HCT116 (cell line): ENCODE results near the gene KCNC3. TPM values are rescaled to one million over a fixed set of nuclear protein-coding genes. Genes with fewer than 3 reads are reported as not detected.

Source experiments
- ATAC-seq: fragments of 200-7000 bp; cut with Tn5 transposase; 2 replicates; pipeline ENCODE4 v1.9.1; 2020; ENCODE audit warnings: mild to moderate bottlenecking, moderate library complexity
- BruUV-seq: library from RNA; stranded (reverse); fragments of 400-500 nt; replicated peaks from 2 replicates; lab custom pipeline; 2021; lab: Mats Ljungman, UMichigan
- CTCF ChIA-PET: fragments of 300-600 bp; sonication (Branson Sonifier 250); formaldehyde crosslinking; loops from one replicate; lab custom pipeline; 2021; ENCODE audit warnings: antibody characterized with exemption; lab: Charles Lee
- POLR2A ChIA-PET: fragments of 300-600, 350-600 bp; sonication (Branson Sonifier 250); formaldehyde crosslinking; loops from one replicate; lab custom pipeline; 2021; ENCODE audit warnings: antibody characterized with exemption; lab: Charles Lee
- RAD21 ChIA-PET, 2 experiments: fragments of 300-600 bp; sonication (Branson Sonifier 250); formaldehyde crosslinking; loops; one replicate each; lab custom pipeline; 2023; ENCODE audit warnings: low total read pairs in 2 of 2; ENCODE audit not compliant: uncharacterized antibody in 2 of 2, unreplicated experiment in 2 of 2, low non-redundant PET in 1 of 2; lab: Charles Lee
- DNase-seq: peaks from one replicate; pipeline ENCODE4 v3.0.0-alpha.2; 2010; ENCODE audit warnings: low read depth, low spot score
- H2AFZ ChIP-seq: fragments of 200-600 bp; shearing (Covaris generic), sonication (generic); 2 replicates; pipeline ENCODE4 v1.6.1; 2017; ENCODE audit warnings: low read depth, mixed run types, mixed read lengths, antibody characterized with exemption, low read length; ENCODE audit not compliant: poor library complexity, severe bottlenecking
- H3K27ac ChIP-seq: 2 replicates; pipeline ENCODE4 v1.5.1; 2012; ENCODE audit warnings: low read depth, low read length
- H3K27me3 ChIP-seq: fragments of 200-600 bp; sonication (generic); 2 replicates; pipeline ENCODE4 v1.6.1; 2016; ENCODE audit warnings: mixed run types, low read length, mixed read lengths; ENCODE audit not compliant: insufficient read depth
- H3K36me3 ChIP-seq, 2 experiments: fragments of 200-500 bp in 1 of 2; fragments of 200-600 bp in 1 of 2; sonication (Bioruptor generic) in 1 of 2; sonication (generic) in 1 of 2; 2 replicates each; pipeline versions ENCODE4 v1.5.1 to v1.6.1; 2014 to 2016; ENCODE audit warnings: low read length in 2 of 2, inconsistent platforms in 1 of 2, mixed read lengths in 1 of 2, mixed run types in 1 of 2; ENCODE audit not compliant: insufficient read depth in 2 of 2, control insufficient read depth in 1 of 2
- H3K4me1 ChIP-seq, 2 experiments: fragments of 200-600 bp in 1 of 2; sonication (generic) in 1 of 2; 2 replicates each; pipeline versions ENCODE4 v1.5.1 to v1.6.1; 2012 to 2017; ENCODE audit warnings: low read length in 2 of 2, inconsistent platforms in 1 of 2, mild to moderate bottlenecking in 1 of 2, mixed read lengths in 1 of 2, mixed run types in 1 of 2, moderate library complexity in 1 of 2; ENCODE audit not compliant: insufficient read depth in 2 of 2, control insufficient read depth in 1 of 2
- H3K4me2 ChIP-seq: fragments of 200-600 bp; sonication (generic); 2 replicates; pipeline ENCODE4 v1.6.1; 2017; ENCODE audit warnings: mixed run types, low read length, mixed read lengths
- H3K4me3 ChIP-seq, 2 experiments: fragments of 200-600 bp in 1 of 2; sonication (generic) in 1 of 2; replicated peaks in 1 of 2; 2 replicates each; pipeline ENCODE4 v1.5.1; 2011 to 2016; ENCODE audit warnings: low read length in 2 of 2, control low read depth in 1 of 2, low read depth in 1 of 2, mild to moderate bottlenecking in 1 of 2, mixed read lengths in 1 of 2, mixed run types in 1 of 2
- H3K79me2 ChIP-seq: fragments of 200-600 bp; sonication (generic); 2 replicates; pipeline ENCODE4 v1.6.1; 2017; ENCODE audit warnings: mild to moderate bottlenecking, mixed run types, low read length, moderate library complexity, mixed read lengths; ENCODE audit not compliant: insufficient read depth
- H3K9ac ChIP-seq: fragments of 200-600 bp; sonication (generic); 2 replicates; pipeline ENCODE4 v1.6.1; 2016; ENCODE audit warnings: low read length, mixed read lengths
- H3K9me2 ChIP-seq: fragments of 200-600 bp; sonication (generic), shearing (Covaris generic); 2 replicates; pipeline ENCODE4 v1.6.1; 2017; ENCODE audit warnings: mixed run types, mild to moderate bottlenecking, moderate library complexity; ENCODE audit not compliant: insufficient read depth
- H3K9me3 ChIP-seq, 2 experiments: fragments of 200-500 bp in 1 of 2; fragments of 200-600 bp in 1 of 2; sonication (Bioruptor generic) in 1 of 2; sonication (generic) in 1 of 2; 2 replicates each; pipeline ENCODE4 v1.6.1; 2014 to 2017; ENCODE audit warnings: low read length in 2 of 2, mixed read lengths in 2 of 2, inconsistent platforms in 1 of 2, low read depth in 1 of 2, mild to moderate bottlenecking in 1 of 2, mixed run types in 1 of 2, moderate library complexity in 1 of 2; ENCODE audit not compliant: control insufficient read depth in 1 of 2, insufficient read depth in 1 of 2
- H4K20me1 ChIP-seq: fragments of 200-600 bp; sonication (generic), shearing (Covaris generic); 2 replicates; pipeline ENCODE4 v1.6.1; 2017; ENCODE audit warnings: mixed run types, mild to moderate bottlenecking, moderate library complexity; ENCODE audit not compliant: insufficient read depth
- CBX3 ChIP-seq: IDR thresholded peaks from 2 replicates; pipeline ENCODE4 v1.6.1; 2012; ENCODE audit warnings: low read depth
- CTCF ChIP-seq, 3 experiments: fragments of 200-600 bp in 1 of 3; sonication (generic) in 1 of 3; IDR thresholded peaks in 2 of 3; conservative IDR thresholded peaks in 1 of 3; 2 replicates each; pipeline ENCODE4 v1.5.1; 2012 to 2017; ENCODE audit warnings: low read depth in 2 of 3, low read length in 2 of 3, antibody characterized with exemption in 1 of 3, borderline replicate concordance in 1 of 3, control low read depth in 1 of 3, mild to moderate bottlenecking in 1 of 3, mixed read lengths in 1 of 3, mixed run types in 1 of 3, moderate library complexity in 1 of 3; ENCODE audit not compliant: insufficient read depth in 1 of 3
- EGR1 ChIP-seq: IDR thresholded peaks from 2 replicates; pipeline ENCODE4 v1.6.1; 2012; ENCODE audit warnings: low read depth
- ELF1 ChIP-seq: IDR thresholded peaks from 2 replicates; pipeline ENCODE4 v1.6.1; 2012; ENCODE audit warnings: low read depth, borderline replicate concordance
- EZH2 ChIP-seq: fragments of 200-600 bp; sonication (generic); IDR thresholded peaks from 2 replicates; pipeline ENCODE4 v1.6.1; 2017; ENCODE audit warnings: antibody characterized with exemption, mixed run types
- EZH2phosphoT487 ChIP-seq: fragments of 200-600 bp; IDR thresholded peaks from 2 replicates; pipeline ENCODE4 v1.6.1; 2018; ENCODE audit warnings: antibody characterized with exemption, borderline replicate concordance
- FOSL1 ChIP-seq: IDR thresholded peaks from 2 replicates; pipeline ENCODE4 v1.6.1; 2012; ENCODE audit warnings: low read depth
- MAX ChIP-seq: IDR thresholded peaks from 2 replicates; pipeline ENCODE4 v1.6.1; 2012
- RAD21 ChIP-seq: IDR thresholded peaks from 2 replicates; pipeline ENCODE4 v1.6.1; 2012; ENCODE audit warnings: low read depth, mild to moderate bottlenecking
- REST ChIP-seq: IDR thresholded peaks from 2 replicates; pipeline ENCODE4 v1.6.1; 2012; ENCODE audit warnings: low read depth
- SIN3A ChIP-seq: IDR thresholded peaks from 2 replicates; pipeline ENCODE4 v1.6.1; 2012; ENCODE audit warnings: low read depth
- TCF7L2 ChIP-seq: IDR thresholded peaks from 2 replicates; pipeline ENCODE4 v1.7.0; 2011; ENCODE audit warnings: borderline replicate concordance, inconsistent platforms; ENCODE audit not compliant: insufficient read depth, insufficient read length; ENCODE audit errors: extremely low read depth
- ZBTB33 ChIP-seq: IDR thresholded peaks from 2 replicates; pipeline ENCODE4 v1.6.1; 2011; ENCODE audit warnings: mild to moderate bottlenecking, low read length, moderate library complexity; ENCODE audit not compliant: insufficient replicate concordance; ENCODE audit errors: extremely low read depth
- ZFX ChIP-seq: fragments of 450-650 bp; IDR thresholded peaks from 2 replicates; pipeline ENCODE4 v1.6.1; 2017
- intact Hi-C: fragments of 100-400 bp; cut with micrococcal nuclease; formaldehyde crosslinking; loops from 2 replicates; pipeline ENCODE4 v1.10.0; 2022
- total RNA-seq: library from RNA; stranded (reverse); gene quantifications from one replicate; pipeline ENCODE4 v1.2.1, GENCODE V29; 2021; ENCODE audit not compliant: unreplicated experiment

Gene KCNC3
- total RNA-seq, 1 experiment from 2014 or later, result 6.9 TPM

GRCh38 chr19:50376166-50377050, 47.2 kb upstream of the KCNC3 start, which contains the start of gene NR1H2 (continued):
- no peak; the same call in 1 of the 2 replicates for TF ChIP-seq ELF1
- TF ChIP-seq MAX, result peak; percentile 78
- no peak for TF ChIP-seq RAD21
- TF ChIP-seq EZH2phosphoT487, result no peak
- peak; percentile 98 for TF ChIP-seq CBX3

- intact Hi-C loops, result no loop called here
- no peaks in the 10 kb centered on the region for H3K79me2 ChIP-seq
- POLR2A ChIA-PET, result no interaction called here
- no peak overlapping the region for H2AFZ ChIP-seq
- H4K20me1 ChIP-seq, result no peaks in the 10 kb centered on the region
- DNase-seq (no peak), ATAC-seq (no peak)
- no peak overlapping the region for H3K4me2 ChIP-seq
- H3K27me3 ChIP-seq, result no peaks in the 10 kb centered on the region
- no peaks in the 10 kb centered on the region for H3K9me3 ChIP-seq
- H3K9me2 ChIP-seq, result no peaks in the 10 kb centered on the region
- H3K9ac ChIP-seq, result no peak overlapping the region
- CTCF ChIA-PET, result interaction anchor here (1.4 kb wide), 1 partner anchor 15 kb away, joined by 4 read pairs; no protein-coding TSS in a partner anchor
- peaks cover 3 to 22% of the 10 kb centered on the region in 2 experiments; a peak in 3 of 4 replicates for H3K4me1 ChIP-seq
- RAD21 ChIA-PET, result no interaction called here
- H3K4me3 ChIP-seq, result no peak overlapping the region
- no peaks in the 10 kb centered on the region for H3K36me3 ChIP-seq
- no TSS peak for BruUV-seq
- no peak overlapping the region for H3K27ac ChIP-seq
- TF ChIP-seq ZBTB33, result no peak
- no peak for TF ChIP-seq CBX3
- no peak for TF ChIP-seq REST
- TF ChIP-seq MAX, result no peak
- no peak for TF ChIP-seq FOSL1
- TF ChIP-seq RAD21, result no peak
- TF ChIP-seq ELF1, result no peak
- TF ChIP-seq EGR1, result no peak
- TF ChIP-seq ZFX, result no peak
- TF ChIP-seq TCF7L2, result no peak
- no peak for TF ChIP-seq CTCF (IDR thresholded peaks at IDR 0.05 in 2 of 3, conservative IDR thresholded peaks at IDR 0.05 in 1 of 3; ENCODE audit: borderline replicate concordance in 1 of 3, insufficient read depth in 1 of 3, low read depth in 2 of 3, low read length in 2 of 3)
- no peak for TF ChIP-seq SIN3A
- no peak for TF ChIP-seq EZH2
Observed at GRCh38 chr19:50371914-50372475, 42.8 kb upstream of the KCNC3 start.
